D341Med (cell line): ENCODE data around the gene COL27A1.

Experiments used
- DNase-seq: peaks from one replicate; pipeline ENCODE4 v3.0.0; 2012; ENCODE audit warnings: low spot score

Gene COL27A1

GRCh38 chr9:114342755-114343440, 187.6 kb downstream of the COL27A1 start:
- DNase-seq = no peak

DNA sequence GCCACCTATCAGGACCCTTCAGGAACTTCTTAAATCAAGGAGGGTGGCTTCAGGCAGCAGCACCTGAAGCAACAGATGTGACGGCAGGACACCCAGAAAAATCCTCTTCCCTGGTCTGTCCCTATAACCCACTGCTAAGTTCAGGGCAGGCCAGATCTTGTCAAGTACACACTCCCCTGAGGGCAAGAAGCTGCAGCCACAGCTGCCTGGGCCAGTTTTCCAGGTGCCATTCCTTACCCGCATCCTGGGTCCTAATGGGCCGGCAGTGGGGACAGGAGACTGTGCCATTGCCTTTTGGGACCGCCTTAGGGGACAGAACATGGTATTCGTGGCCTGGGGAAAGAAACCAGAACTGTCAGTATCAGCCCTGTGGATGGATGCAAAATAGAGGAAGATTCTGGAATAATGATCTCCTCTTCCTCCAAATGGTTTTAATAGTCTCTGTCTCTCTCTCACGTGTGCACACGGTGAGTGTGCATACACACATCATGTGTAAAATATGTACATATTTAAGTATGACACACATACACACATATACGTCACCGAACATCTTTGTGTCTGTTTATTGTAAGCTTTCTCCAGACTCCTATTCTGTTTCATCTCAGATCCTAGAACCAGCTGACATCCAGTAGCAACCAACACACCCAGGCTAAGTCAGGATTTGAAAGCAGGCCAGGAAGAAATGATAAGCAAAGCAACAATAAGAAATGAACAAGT, 188.3 kb downstream of the COL27A1 start:
- no peak for DNase-seq

DNA sequence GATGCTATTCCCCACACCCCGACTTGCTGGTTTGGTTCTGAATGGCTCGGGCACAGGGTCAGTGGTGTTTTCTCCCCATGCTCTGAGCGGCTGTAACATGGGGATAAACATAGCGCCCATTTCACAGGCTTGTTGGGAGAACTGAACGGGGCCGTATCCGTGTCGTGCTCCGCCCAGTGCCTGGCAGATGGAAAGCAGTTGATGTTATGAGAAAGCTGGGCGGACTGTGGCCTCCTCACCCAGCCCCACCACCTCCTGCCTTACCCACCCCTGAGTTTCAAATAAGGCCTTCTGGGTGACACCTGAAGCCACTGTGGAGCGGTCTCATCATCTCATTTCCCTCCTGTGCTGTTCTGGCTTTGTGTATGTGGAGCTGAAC, 188.8 kb downstream of the COL27A1 start:
- DNase-seq = no peak

DNA sequence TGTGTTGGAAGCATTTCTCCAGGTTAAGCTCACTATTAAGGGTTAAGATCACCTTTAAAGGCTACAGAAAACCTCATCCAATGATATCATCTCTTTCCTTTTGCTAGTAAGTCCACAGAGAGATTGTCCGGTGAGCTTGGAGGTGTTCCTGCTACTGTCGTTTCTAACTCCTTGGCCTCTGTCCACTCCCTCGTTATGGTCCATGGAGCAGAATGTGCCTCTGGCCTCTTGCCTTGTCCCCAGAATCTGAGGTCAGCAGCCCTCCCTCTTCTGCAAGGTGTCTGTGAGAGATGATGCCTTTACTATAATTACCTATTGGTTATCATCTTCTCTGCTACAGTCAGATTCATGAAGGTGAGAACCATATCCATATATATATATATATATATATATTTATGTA, 189.4 kb downstream of the COL27A1 start:
- no peak for DNase-seq

DNA sequence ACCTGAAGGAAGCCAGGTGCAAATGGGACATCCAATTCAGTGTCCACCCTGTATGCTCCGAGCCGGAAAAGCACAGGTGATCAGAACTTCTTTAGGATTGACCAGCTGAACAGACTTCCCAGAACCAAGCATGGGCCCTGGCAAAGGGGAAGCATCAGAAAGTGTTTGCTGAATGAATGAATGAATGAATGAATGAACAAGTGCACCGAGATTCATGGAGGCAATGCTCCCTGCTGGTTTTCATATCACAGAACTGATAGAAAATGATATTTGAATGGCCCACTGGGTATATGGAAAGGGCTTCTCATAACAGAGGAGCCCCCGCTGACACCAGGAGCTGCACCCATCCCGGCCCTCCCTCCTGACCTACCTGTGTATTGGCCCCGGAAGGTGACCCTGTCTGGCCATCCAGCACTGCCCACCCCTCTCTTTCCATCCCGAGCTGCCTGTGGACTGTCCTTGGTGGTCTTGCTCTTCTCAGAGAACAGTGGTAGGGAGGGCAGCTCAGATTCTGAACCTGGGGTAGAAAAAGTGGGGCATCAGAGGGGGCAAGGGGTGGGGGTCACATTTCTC, 190.2 kb downstream of the COL27A1 start:
- DNase-seq = no peak

GRCh38 chr9:114346146-114346545, 190.8 kb downstream of the COL27A1 start:
- no peak for DNase-seq

DNA sequence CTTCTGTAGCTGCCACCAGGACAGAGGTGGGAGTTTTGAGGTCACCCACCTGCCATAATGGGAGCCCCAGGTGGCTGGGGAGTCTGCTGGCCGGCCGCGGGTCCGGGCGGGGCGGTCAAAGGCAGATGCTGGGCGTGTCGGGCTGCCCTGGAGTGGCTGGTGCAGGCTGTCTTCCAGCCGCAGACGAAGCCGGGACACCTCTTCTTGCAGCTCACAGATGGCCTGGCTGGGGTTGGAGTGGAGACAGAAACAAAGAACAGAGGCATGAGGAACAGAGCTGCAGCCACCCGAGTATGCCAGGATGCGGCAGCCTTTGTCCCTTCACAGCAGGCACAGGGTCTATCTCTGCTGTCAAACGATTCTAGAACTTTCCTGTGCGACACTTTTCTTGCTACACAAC, 192.3 kb downstream of the COL27A1 start:
- no peak for DNase-seq

DNA sequence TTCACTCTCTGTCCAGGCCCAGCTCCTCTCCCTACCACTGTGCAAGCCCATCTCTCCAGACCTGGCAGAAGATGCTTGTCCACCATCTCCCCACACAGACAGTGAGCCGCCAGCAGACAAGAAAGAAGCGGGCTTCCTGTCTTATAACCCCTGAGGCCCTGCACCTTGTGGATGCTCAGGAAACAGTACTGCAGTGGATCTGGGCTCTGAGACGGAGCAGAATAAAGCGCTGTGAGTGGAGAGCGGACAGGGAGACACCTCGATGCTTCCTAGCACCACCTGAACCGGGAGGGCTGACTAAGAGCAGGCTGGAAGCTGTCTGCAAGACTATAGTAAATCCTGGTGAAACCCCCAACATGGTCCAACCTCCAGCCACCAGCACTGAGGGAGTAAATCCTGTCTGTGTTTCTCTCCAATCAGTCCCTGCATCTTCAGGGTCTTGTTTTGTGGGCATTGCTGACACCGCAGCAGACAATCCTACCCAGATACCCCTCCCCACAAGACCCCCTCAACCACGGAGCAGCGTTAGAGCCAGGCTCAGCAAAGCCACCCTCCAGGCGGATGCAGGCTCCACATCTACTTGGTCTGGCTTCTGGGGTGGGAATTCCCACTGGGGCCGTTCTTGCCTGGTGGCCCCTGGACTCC, 193.0 kb downstream of the COL27A1 start:
- DNase-seq = no peak

DNA sequence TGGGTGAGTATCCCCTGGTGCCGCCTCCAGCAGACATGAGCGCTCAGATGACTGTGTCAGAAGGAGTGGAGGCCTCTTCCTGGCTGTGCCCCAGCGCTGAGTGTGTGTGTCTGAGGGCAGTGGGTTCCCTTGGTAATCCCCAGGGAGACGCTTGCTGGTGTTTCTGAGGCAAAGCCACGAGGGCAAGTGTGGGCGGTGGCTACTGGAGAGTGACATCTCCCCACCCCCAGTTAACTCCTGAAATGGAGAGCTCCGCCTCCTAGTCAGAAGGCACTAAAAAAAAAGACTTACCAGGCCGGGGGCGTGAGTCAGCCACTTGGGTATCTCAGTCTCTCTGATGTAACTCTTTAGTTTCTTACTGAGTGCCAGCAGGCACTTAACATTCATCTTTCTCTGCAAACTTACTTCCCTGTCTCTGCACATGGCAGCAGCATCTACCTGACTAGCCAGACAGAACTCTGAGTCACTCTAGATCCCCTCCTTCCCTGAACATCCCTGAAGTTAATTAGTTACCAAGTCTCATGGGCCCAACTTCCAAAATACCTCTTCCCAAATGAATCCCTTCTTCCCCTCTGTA, 193.7 kb downstream of the COL27A1 start:
- DNase-seq = no peak

GRCh38 chr9:114349713-114350480, 194.6 kb downstream of the COL27A1 start:
- DNase-seq = no peak

GRCh38 chr9:114350636-114351401, 195.5 kb downstream of the COL27A1 start:
- no peak for DNase-seq

- DNase-seq = no peak
Observed at GRCh38 chr9:114351932-114352331, 196.6 kb downstream of the COL27A1 start.

GRCh38 chr9:114355821-114356220, 200.5 kb downstream of the COL27A1 start:
- no peak for DNase-seq

- DNase-seq = no peak
Observed at GRCh38 chr9:114356792-114357191, 201.5 kb downstream of the COL27A1 start.

GRCh38 chr9:114357360-114357759, 202.0 kb downstream of the COL27A1 start:
- DNase-seq = no peak

DNA sequence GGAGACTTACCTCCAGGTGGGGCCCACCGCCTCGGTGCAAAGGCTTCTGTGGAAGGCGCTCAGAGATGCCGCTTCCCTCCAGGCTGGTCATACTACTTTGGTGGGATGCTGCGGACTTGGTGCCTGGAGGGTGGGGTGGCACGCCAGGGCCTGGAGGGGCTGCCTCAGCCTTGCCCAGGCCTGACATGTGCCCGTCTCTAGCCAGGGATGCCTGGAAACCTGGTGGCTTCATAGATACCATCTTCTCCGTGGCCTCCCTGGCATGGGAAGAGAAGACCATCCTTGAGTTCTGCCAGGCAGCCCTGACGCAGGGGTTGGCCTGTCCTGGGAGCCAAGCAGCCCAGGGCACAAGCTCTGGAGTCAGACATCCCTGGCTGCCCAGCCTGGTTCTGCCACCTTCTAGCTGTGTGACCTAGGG, 202.6 kb downstream of the COL27A1 start:
- no peak for DNase-seq

DNA sequence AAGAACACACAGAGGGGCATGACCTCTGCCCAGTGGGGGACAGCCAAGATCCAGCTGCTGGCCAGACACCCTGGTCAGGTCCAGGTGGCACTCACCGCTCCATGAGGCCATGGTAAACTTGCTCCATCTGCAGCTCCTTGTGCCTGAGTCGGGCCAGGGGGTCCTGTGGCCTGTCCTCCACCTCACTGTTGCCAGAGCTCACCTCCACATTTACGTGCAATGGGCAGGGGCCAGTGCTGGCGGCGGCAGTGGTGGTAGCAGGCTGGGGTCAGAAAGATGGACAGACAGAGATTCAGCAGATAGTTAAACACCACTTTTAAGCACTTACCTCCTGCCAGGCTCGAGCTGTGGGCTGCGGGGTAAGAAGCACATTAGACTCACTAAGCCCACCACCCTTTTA, 204.5 kb downstream of the COL27A1 start:
- no peak for DNase-seq

- no peak for DNase-seq
Observed at GRCh38 chr9:114361542-114361941, 206.2 kb downstream of the COL27A1 start.
